H1 (cell line): ENCODE measurements around the gene LIX1L. TPM values are rescaled to one million over a fixed set of nuclear protein-coding genes. Genes with fewer than 3 reads are reported as not detected.

Experiments
- ATF2 ChIP-seq: IDR thresholded peaks from 2 replicates; pipeline ENCODE4 v1.6.1; 2012; ENCODE audit warnings: low read length, inconsistent platforms
- ATF3 ChIP-seq: IDR thresholded peaks from 2 replicates; pipeline ENCODE4 v1.6.1; 2011; ENCODE audit warnings: low read depth, mild to moderate bottlenecking, low read length; ENCODE audit not compliant: insufficient read depth
- BCL11A ChIP-seq, 2 experiments: IDR thresholded peaks; one replicate each; pipeline ENCODE4 v1.6.1; 2011; ENCODE audit warnings: low read depth in 2 of 2, low read length in 2 of 2, mild to moderate bottlenecking in 2 of 2
- CTCF ChIP-seq, 3 experiments: IDR thresholded peaks; 1 replicate in 2 of 3; 2 replicates in 1 of 3; pipeline versions ENCODE4 v1.5.1 to v1.6.1; 2011; ENCODE audit warnings: low read length in 3 of 3, mild to moderate bottlenecking in 3 of 3, inconsistent platforms in 2 of 3, low read depth in 1 of 3, moderate library complexity in 1 of 3; ENCODE audit not compliant: insufficient read depth in 1 of 3; ENCODE audit errors: control extremely low read depth in 1 of 3
- EGR1 ChIP-seq: IDR thresholded peaks from 2 replicates; pipeline ENCODE4 v1.6.1; 2011; ENCODE audit warnings: low read depth, low read length, borderline replicate concordance
- FOSL1 ChIP-seq: IDR thresholded peaks from 2 replicates; pipeline ENCODE4 v1.6.1; 2011; ENCODE audit warnings: mild to moderate bottlenecking, low read depth, low read length, moderate library complexity; ENCODE audit not compliant: insufficient read depth
- GABPA ChIP-seq: IDR thresholded peaks from 2 replicates; pipeline ENCODE4 v1.6.1; 2011; ENCODE audit warnings: mild to moderate bottlenecking, low read length, moderate library complexity, borderline replicate concordance; ENCODE audit not compliant: insufficient read depth
- JUN ChIP-seq: IDR thresholded peaks from 2 replicates; pipeline ENCODE4 v1.6.1; 2011; ENCODE audit warnings: low read depth, mild to moderate bottlenecking, improper control_type of control experiment, low read length
- POLR2A ChIP-seq, 2 experiments: IDR thresholded peaks; 1 replicate in 1 of 2; 2 replicates in 1 of 2; pipeline ENCODE4 v1.6.1; 2011; ENCODE audit warnings: low read depth in 2 of 2, low read length in 2 of 2, mild to moderate bottlenecking in 2 of 2; ENCODE audit errors: control extremely low read depth in 1 of 2
- POLR2AphosphoS5 ChIP-seq: IDR thresholded peaks from 2 replicates; pipeline ENCODE4 v1.6.1; 2011; ENCODE audit warnings: low read depth, low read length
- RBBP5 ChIP-seq: IDR thresholded peaks from 2 replicates; pipeline ENCODE4 v1.7.1; 2012; ENCODE audit warnings: low read depth, mild to moderate bottlenecking, inconsistent platforms, low read length, moderate library complexity, borderline replicate concordance
- RFX5 ChIP-seq: IDR thresholded peaks from 2 replicates; pipeline ENCODE4 v1.6.1; 2011; ENCODE audit warnings: low read depth, low read length, improper control_type of control experiment, borderline replicate concordance
- RXRA ChIP-seq: IDR thresholded peaks from 2 replicates; pipeline ENCODE4 v1.6.1; 2011; ENCODE audit warnings: low read depth, mild to moderate bottlenecking, low read length, moderate library complexity; ENCODE audit not compliant: insufficient read depth
- SIN3A ChIP-seq, 2 experiments: IDR thresholded peaks in 1 of 2; conservative IDR thresholded peaks in 1 of 2; 2 replicates each; pipeline ENCODE4 v1.6.1; 2011 to 2012; ENCODE audit warnings: low read length in 2 of 2, improper control_type of control experiment in 1 of 2, low read depth in 1 of 2, mild to moderate bottlenecking in 1 of 2
- SUZ12 ChIP-seq: fragments of 200-600 bp; sonication (generic); IDR thresholded peaks from 2 replicates; pipeline ENCODE4 v1.6.1; 2012; ENCODE audit warnings: mild to moderate bottlenecking, inconsistent platforms, low read length, moderate library complexity, mixed read lengths
- TAF1 ChIP-seq: IDR thresholded peaks from 2 replicates; pipeline ENCODE4 v1.6.1; 2011; ENCODE audit warnings: mild to moderate bottlenecking, low read depth, low read length
- polyA plus RNA-seq, 7 experiments: library from polyadenylated mRNA; depleted of rRNA in 3 of 7; stranded (reverse) in 5 of 7; unstranded in 2 of 7; fragments of >200 nt in 5 of 7; fragments of 200-250 nt in 2 of 7; gene quantifications; 1 replicate in 5 of 7; 2 replicates in 1 of 7; 4 replicates in 1 of 7; pipeline versions ENCODE4 v1.2.1 to v1.2.3, GENCODE V29; 2011 to 2013; ENCODE audit warnings: missing spikeins in 2 of 7, mixed read lengths in 2 of 7
- total RNA-seq: library from RNA; stranded (reverse); fragmentation: NEBNext Ultra II Directional; extraction: Animal tissue kit (Norgen Biotek cat#: 25700); gene quantifications from 2 replicates; pipeline ENCODE4 v1.2.1, GENCODE V29; 2021
- TF ChIP-seq, protein P1 (sequence below): IDR thresholded peaks from 2 replicates; pipeline ENCODE4 v1.6.1; 2012; ENCODE audit warnings: inconsistent platforms

Gene LIX1L
- total and polyA plus RNA-seq, 2 of the 8 experiments (the other 6 are each of a cell fraction or from before 2014, with no cell fraction given): 2.9 to 3.7 TPM

DNA sequence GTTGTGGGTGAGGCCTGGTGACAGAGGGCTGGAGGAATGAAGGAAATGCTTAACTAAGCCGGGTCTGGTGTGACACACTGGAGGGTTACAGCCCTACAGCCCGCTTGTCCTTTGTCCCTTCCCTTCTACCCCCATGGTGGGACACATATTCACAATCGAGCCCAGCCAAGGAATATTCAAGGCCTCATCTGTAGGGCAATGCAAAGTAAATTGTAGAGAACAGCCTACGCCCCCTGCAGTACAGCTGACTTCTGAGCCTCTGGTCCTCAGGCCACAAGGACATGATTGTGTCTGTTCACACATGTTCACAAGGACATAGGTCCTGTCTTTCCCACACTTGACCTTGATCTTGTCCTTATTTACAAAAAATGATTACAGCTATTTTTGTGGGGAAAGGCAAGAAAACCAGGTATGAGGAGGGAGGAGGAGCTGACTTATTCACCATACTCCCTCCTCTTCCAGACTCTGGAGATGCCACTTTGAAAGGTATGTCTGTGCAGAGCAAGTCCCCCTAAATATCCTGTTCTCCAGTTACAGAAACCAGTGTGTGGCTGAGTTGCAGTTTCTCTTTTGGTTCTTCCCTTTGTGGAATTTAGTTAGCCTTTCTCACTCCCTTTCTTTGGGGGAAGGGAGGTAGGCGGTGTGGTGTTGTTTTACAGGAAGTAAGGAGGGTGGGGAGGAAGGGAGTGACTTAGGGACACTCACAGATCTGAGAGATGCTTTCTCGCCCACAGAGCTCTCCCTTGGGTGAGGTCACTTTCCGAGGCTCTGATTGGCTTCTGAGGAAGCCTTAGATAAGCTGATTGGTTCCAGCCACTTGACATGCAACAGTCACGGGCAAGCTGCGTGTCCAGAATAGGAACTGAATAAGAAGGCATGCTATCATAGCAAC lies 21.3 kb upstream of the LIX1L start (continued):
- no peak for TF ChIP-seq FOSL1
- peak; percentile 94 for TF ChIP-seq JUN
- TF ChIP-seq, protein P1, sequence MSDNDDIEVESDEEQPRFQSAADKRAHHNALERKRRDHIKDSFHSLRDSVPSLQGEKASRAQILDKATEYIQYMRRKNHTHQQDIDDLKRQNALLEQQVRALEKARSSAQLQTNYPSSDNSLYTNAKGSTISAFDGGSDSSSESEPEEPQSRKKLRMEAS: peak; percentile 32; the same call in 1 of the 2 replicates
- no peak for TF ChIP-seq RXRA
- no peak for TF ChIP-seq GABPA
- peak; percentile 29; the same call in 1 of the 2 replicates for TF ChIP-seq POLR2AphosphoS5
- TF ChIP-seq SUZ12: no peak
- peak; percentile 99 for TF ChIP-seq ATF2
- 0 out of 4 replicates have a peak, but pooled peaks of 1 of the 2 experiments have one; percentile 43 for TF ChIP-seq SIN3A (conservative IDR thresholded peaks at IDR 0.05 in 1 of 2, IDR thresholded peaks at IDR 0.05 in 1 of 2; ENCODE audit: low read depth in 1 of 2, low read length in 2 of 2)
- TF ChIP-seq TAF1: 0 out of 2 replicates have a peak, but pooled peaks have one; percentile 44
- TF ChIP-seq POLR2A (IDR thresholded peaks at IDR 0.05; ENCODE audit: control extremely low read depth in 1 of 2, low read depth in 2 of 2, low read length in 2 of 2): peak in 1 of 2 experiments; percentile 70; a peak in 2 of 3 replicates
- no peak for TF ChIP-seq ATF3
- peak; percentile 87 for TF ChIP-seq RBBP5
- TF ChIP-seq BCL11A (IDR thresholded peaks at IDR 0.05; ENCODE audit: low read depth in 2 of 2, low read length in 2 of 2): no peak
- 0 out of 2 replicates have a peak, but pooled peaks have one; percentile 9 for TF ChIP-seq EGR1
- TF ChIP-seq CTCF (IDR thresholded peaks at IDR 0.05; ENCODE audit: control extremely low read depth in 1 of 3, insufficient read depth in 1 of 3, low read depth in 1 of 3, low read length in 3 of 3): peak; percentile 23 to 53 (median 37); a peak in 3 of 4 replicates
- no peak for TF ChIP-seq RFX5
